Smooth muscle cell (in vitro differentiated cells): ENCODE results near the gene P2RY14. TPM values are rescaled to one million over a fixed set of nuclear protein-coding genes. Genes with fewer than 3 reads are reported as not detected.
A peak's percentile ranks its signal among the peaks of the same experiment; 100 is the strongest.

Source experiments
- DNase-seq: peaks from one replicate; lab custom pipeline; 2025; ENCODE audit not compliant: unreplicated experiment; lab: John Stamatoyannopoulos, UW
- H2AFZ ChIP-seq: fragments of 200-600 bp; sonication (generic); 2 replicates; pipeline ENCODE4 v1.6.0; 2016; ENCODE audit warnings: antibody characterized with exemption, low read depth, mild to moderate bottlenecking
- H3F3A ChIP-seq: fragments of 200-600 bp; sonication (generic); 2 replicates; pipeline ENCODE4 v1.6.0; 2017; ENCODE audit warnings: antibody characterized with exemption, low read depth
- H3K27ac ChIP-seq: fragments of 200-600 bp; sonication (generic); 2 replicates; pipeline ENCODE4 v1.5.1; 2016; ENCODE audit warnings: low read depth, mild to moderate bottlenecking
- H3K27me3 ChIP-seq: fragments of 200-600 bp; sonication (generic); 2 replicates; pipeline ENCODE4 v1.6.1; 2016; ENCODE audit warnings: low read depth, mild to moderate bottlenecking
- H3K36me3 ChIP-seq: fragments of 200-600 bp; sonication (generic); 2 replicates; pipeline ENCODE4 v1.5.1; 2016; ENCODE audit warnings: low read depth
- H3K4me1 ChIP-seq: fragments of 200-600 bp; sonication (generic); 2 replicates; pipeline ENCODE4 v1.5.1; 2016; ENCODE audit warnings: low read depth
- H3K4me2 ChIP-seq: fragments of 200-600 bp; sonication (generic); 2 replicates; pipeline ENCODE4 v1.6.0; 2016; ENCODE audit warnings: mild to moderate bottlenecking
- H3K4me3 ChIP-seq: fragments of 200-600 bp; sonication (generic); 2 replicates; pipeline ENCODE4 v1.5.1; 2016; ENCODE audit warnings: mild to moderate bottlenecking
- H3K79me2 ChIP-seq: fragments of 200-600 bp; sonication (generic); 2 replicates; pipeline ENCODE4 v1.6.0; 2016; ENCODE audit warnings: low read depth, mild to moderate bottlenecking
- H3K9ac ChIP-seq: fragments of 200-600 bp; sonication (generic); 2 replicates; pipeline ENCODE4 v1.6.0; 2016; ENCODE audit warnings: low read depth
- H3K9me3 ChIP-seq: fragments of 200-600 bp; sonication (generic); replicated peaks from 2 replicates; pipeline ENCODE4 v1.5.1; 2016; ENCODE audit warnings: low read depth
- H4K20me1 ChIP-seq: fragments of 200-600 bp; sonication (generic); 2 replicates; pipeline ENCODE4 v1.6.0; 2016; ENCODE audit warnings: low read depth
- CTCF ChIP-seq: fragments of 200-600 bp; sonication (generic); IDR thresholded peaks from 2 replicates; pipeline ENCODE4 v1.5.1; 2017; ENCODE audit warnings: borderline replicate concordance, mild to moderate bottlenecking, antibody characterized with exemption; ENCODE audit not compliant: insufficient read depth, poor library complexity, severe bottlenecking
- WGBS: methylation state at CpG from one replicate; pipeline ENCODE4 v1.1.7; 2016; ENCODE audit warnings: low lambda C conversion rate; 5-methylcytosine and 5-hydroxymethylcytosine counted together
- polyA plus RNA-seq: library from polyadenylated mRNA; unstranded; fragments of >200 nt; fragmentation: Nextera tagmentation; extraction: Ambion mirVana; gene quantifications from 2 replicates; pipeline ENCODE4 v1.2.1, GENCODE V29; 2016
- total RNA-seq: library from RNA; depleted of rRNA; stranded (reverse); fragments of >200 nt; gene quantifications from 2 replicates; pipeline ENCODE4 v1.2.3, GENCODE V29; 2014

Gene P2RY14
- total and polyA plus RNA-seq, 2 experiments from 2014 or later = not detected

- H3K27ac ChIP-seq = peak overlapping the region; percentile 15
These were observed 51.5 kb downstream of the P2RY14 start for GRCh38 chr3:151226825-151227224.

GRCh38 chr3:151226088-151226563, 52.2 kb downstream of the P2RY14 start:
- no peaks in the 10 kb centered on the region for H3K36me3 ChIP-seq
- H3K4me3 ChIP-seq = no peak overlapping the region
- peak overlapping the region; percentile 20 for H3K4me2 ChIP-seq
- no peaks in the 10 kb centered on the region for H3K9me3 ChIP-seq
- DNase-seq = no peak
- H3K27me3 ChIP-seq = no peaks in the 10 kb centered on the region
- H3K4me1 ChIP-seq = peaks cover 11% of the 10 kb centered on the region
- H3K9ac ChIP-seq = no peak overlapping the region
- peaks cover 5% of the 10 kb centered on the region for H3F3A ChIP-seq
- no peak for TF ChIP-seq CTCF
- 30% methylated on average over 4 of the region's 4 CpGs for WGBS
- peak overlapping the region; percentile 15 for H3K27ac ChIP-seq
- no peaks in the 10 kb centered on the region for H3K79me2 ChIP-seq
- no peak overlapping the region for H2AFZ ChIP-seq
- H4K20me1 ChIP-seq = no peaks in the 10 kb centered on the region

More at GRCh38 chr3:151226825-151227224, 51.5 kb downstream of the P2RY14 start:
- no peaks in the 10 kb centered on the region for H3K27me3 ChIP-seq
- H3K9me3 ChIP-seq = no peaks in the 10 kb centered on the region
- no peaks in the 10 kb centered on the region for H4K20me1 ChIP-seq
- H3K79me2 ChIP-seq = no peaks in the 10 kb centered on the region
- 84% methylated on average over 5 of the region's 5 CpGs for WGBS
- no peak overlapping the region for H3K9ac ChIP-seq
- DNase-seq = no peak
- H3K36me3 ChIP-seq = no peaks in the 10 kb centered on the region
- peak overlapping the region; percentile 20 for H3K4me2 ChIP-seq
- peak; percentile 1 for TF ChIP-seq CTCF
- H2AFZ ChIP-seq = no peak overlapping the region
- H3K4me3 ChIP-seq = no peak overlapping the region
- peaks cover 5% of the 10 kb centered on the region for H3F3A ChIP-seq
- H3K4me1 ChIP-seq = peaks cover 11% of the 10 kb centered on the region

GRCh38 chr3:151225040-151225975, 53.0 kb downstream of the P2RY14 start:
- H3K27ac ChIP-seq = peak overlapping the region; percentile 15
- H3K9ac ChIP-seq = no peak overlapping the region
- H3K27me3 ChIP-seq = no peaks in the 10 kb centered on the region
- no peak for TF ChIP-seq CTCF
- no peaks in the 10 kb centered on the region for H3K9me3 ChIP-seq
- WGBS = 58% methylated on average over 9 of the region's 9 CpGs
- no peaks in the 10 kb centered on the region for H3K36me3 ChIP-seq
- no peak for DNase-seq
- H2AFZ ChIP-seq = no peak overlapping the region
- peaks cover 5% of the 10 kb centered on the region for H3F3A ChIP-seq
- H3K79me2 ChIP-seq = no peaks in the 10 kb centered on the region
- H3K4me1 ChIP-seq = peaks cover 11% of the 10 kb centered on the region
- no peak overlapping the region for H3K4me3 ChIP-seq
- no peaks in the 10 kb centered on the region for H4K20me1 ChIP-seq
- peak overlapping the region; percentile 20 for H3K4me2 ChIP-seq
